ENCODE data around the gene TSPAN13. TPM values are rescaled to one million over a fixed set of nuclear protein-coding genes. Genes with fewer than 3 reads are reported as not detected.

TSPAN13 gene
- total and polyA plus RNA-seq, 2 donors (not counting 1 experiment from before 2014, with no cell fraction given): 2.5 to 2.8 TPM

DNA sequence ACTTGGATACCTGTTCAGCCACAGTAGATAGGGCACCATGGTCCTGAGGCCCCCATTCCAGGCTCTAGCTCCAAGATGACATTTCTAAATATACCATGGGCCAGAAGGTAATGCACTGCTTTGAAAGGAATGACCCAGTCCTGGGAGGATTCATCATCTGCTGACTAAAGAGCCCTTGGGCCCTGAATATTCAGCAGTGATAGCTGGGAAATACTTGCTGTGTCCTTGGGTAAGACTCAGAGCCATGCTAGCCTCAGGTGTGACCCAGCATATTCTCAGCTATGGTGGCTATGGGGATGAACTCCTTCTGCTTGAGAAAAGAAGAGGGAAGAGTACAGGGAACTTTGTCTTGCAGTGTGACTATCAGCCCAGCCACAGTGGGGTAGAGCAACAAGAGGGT lies 72.5 kb downstream of the TSPAN13 start:
- no peaks in the 10 kb centered on the region for H3K79me2 ChIP-seq (ENCODE audit: control insufficient read depth, insufficient read depth, low read length)
- H2AFZ ChIP-seq (ENCODE audit: low read length): no peak overlapping the region
- no peaks in the 10 kb centered on the region for H3K4me1 ChIP-seq (ENCODE audit: control insufficient read depth, extremely low read depth, insufficient read depth, low read length)
- no peak overlapping the region for H3K4me2 ChIP-seq (ENCODE audit: extremely low read depth, insufficient read depth, low read length)
- no peaks in the 10 kb centered on the region for H3K9me3 ChIP-seq (ENCODE audit: control insufficient read depth, insufficient read depth, low read depth, low read length)
- H3K4me3 ChIP-seq (replicated peaks in 1 of 4; ENCODE audit: control extremely low read depth in 1 of 4, insufficient read depth in 1 of 4, low read depth in 3 of 4, low read length in 4 of 4): no peak overlapping the region
- no peaks in the 10 kb centered on the region for H3K27me3 ChIP-seq (ENCODE audit: control insufficient read depth, insufficient read depth, low read length)
- no peak for DNase-seq (ENCODE audit: low read depth in 2 of 2)
- no peak overlapping the region for H3K27ac ChIP-seq (ENCODE audit: insufficient read depth, low read length)
- TF ChIP-seq, protein P1, sequence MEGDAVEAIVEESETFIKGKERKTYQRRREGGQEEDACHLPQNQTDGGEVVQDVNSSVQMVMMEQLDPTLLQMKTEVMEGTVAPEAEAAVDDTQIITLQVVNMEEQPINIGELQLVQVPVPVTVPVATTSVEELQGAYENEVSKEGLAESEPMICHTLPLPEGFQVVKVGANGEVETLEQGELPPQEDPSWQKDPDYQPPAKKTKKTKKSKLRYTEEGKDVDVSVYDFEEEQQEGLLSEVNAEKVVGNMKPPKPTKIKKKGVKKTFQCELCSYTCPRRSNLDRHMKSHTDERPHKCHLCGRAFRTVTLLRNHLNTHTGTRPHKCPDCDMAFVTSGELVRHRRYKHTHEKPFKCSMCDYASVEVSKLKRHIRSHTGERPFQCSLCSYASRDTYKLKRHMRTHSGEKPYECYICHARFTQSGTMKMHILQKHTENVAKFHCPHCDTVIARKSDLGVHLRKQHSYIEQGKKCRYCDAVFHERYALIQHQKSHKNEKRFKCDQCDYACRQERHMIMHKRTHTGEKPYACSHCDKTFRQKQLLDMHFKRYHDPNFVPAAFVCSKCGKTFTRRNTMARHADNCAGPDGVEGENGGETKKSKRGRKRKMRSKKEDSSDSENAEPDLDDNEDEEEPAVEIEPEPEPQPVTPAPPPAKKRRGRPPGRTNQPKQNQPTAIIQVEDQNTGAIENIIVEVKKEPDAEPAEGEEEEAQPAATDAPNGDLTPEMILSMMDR (conservative IDR thresholded peaks at IDR 0.05 in 1 of 2, IDR thresholded peaks at IDR 0.05 in 1 of 2; ENCODE audit: low read depth in 1 of 2, low read length in 2 of 2): no peak
- TF ChIP-seq EZH2 (IDR thresholded peaks at IDR 0.05; ENCODE audit: low read length, missing control alignments): no peak
- no peaks in the 10 kb centered on the region for H3K36me3 ChIP-seq (ENCODE audit: control insufficient read depth, insufficient read depth, low read length)
- H3K9ac ChIP-seq (ENCODE audit: insufficient read depth, low read length): no peak overlapping the region
- no peaks in the 10 kb centered on the region for H4K20me1 ChIP-seq (ENCODE audit: control insufficient read depth, extremely low read depth, insufficient read depth, low read length)

DNA sequence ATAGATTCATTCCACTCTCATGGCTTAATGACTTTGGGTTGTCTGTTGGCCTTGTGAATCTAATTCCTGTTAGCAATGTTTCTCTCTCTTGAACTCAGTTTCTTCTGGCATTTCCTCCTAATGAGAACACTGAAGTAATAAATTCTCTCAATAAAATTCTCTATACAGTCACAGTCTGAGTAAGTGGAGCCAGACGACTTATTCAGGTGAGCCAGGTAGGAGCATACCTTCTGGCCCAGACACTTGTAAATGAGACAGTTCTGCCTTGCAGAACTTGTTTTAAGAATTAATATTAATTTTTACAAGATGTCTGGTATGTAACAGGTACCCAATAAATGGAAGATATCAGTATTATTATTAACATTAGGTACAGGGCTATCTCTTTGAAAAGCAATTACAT lies 79.8 kb downstream of the TSPAN13 start:
- Histone ChIP-seq H3K4me2 (ENCODE audit: extremely low read depth, insufficient read depth, low read length) (no peak overlapping the region), H3K27me3 (ENCODE audit: control insufficient read depth, insufficient read depth, low read length) (no peaks in the 10 kb centered on the region), H2AFZ (ENCODE audit: low read length) (no peak overlapping the region), H3K9me3 (ENCODE audit: control insufficient read depth, insufficient read depth, low read depth, low read length) (no peaks in the 10 kb centered on the region), H3K4me1 (ENCODE audit: control insufficient read depth, extremely low read depth, insufficient read depth, low read length) (no peaks in the 10 kb centered on the region), H3K36me3 (ENCODE audit: control insufficient read depth, insufficient read depth, low read length) (no peaks in the 10 kb centered on the region), H3K4me3 (replicated peaks in 1 of 4; ENCODE audit: control extremely low read depth in 1 of 4, insufficient read depth in 1 of 4, low read depth in 3 of 4, low read length in 4 of 4) (no peak overlapping the region), H3K9ac (ENCODE audit: insufficient read depth, low read length) (no peak overlapping the region), H3K79me2 (ENCODE audit: control insufficient read depth, insufficient read depth, low read length) (no peaks in the 10 kb centered on the region), H4K20me1 (ENCODE audit: control insufficient read depth, extremely low read depth, insufficient read depth, low read length) (no peaks in the 10 kb centered on the region), H3K27ac (ENCODE audit: insufficient read depth, low read length) (no peak overlapping the region)
- TF ChIP-seq EZH2 (IDR thresholded peaks at IDR 0.05; ENCODE audit: low read length, missing control alignments): no peak
- TF ChIP-seq, protein P1 (conservative IDR thresholded peaks at IDR 0.05 in 1 of 2, IDR thresholded peaks at IDR 0.05 in 1 of 2; ENCODE audit: low read depth in 1 of 2, low read length in 2 of 2): no peak
- DNase-seq (ENCODE audit: low read depth in 2 of 2): no peak

Other genes starting within 250 kb of the TSPAN13 start
- not detected in 2 replicates for gene LRRC72, start 226.9 kb upstream of the TSPAN13 start, total RNA-seq
- not detected in 2 replicates for gene LRRC72, start 226.9 kb upstream of the TSPAN13 start, polyA plus RNA-seq
- gene ANKMY2, start 108.0 kb upstream of the TSPAN13 start, total RNA-seq: 33.1 and 50.4 TPM in 2 replicates
- 23.9 and 34.3 TPM in 2 replicates for gene ANKMY2, start 108.0 kb upstream of the TSPAN13 start, polyA plus RNA-seq
- gene BZW2, start 107.6 kb upstream of the TSPAN13 start, total RNA-seq: 39.3 and 43.3 TPM in 2 replicates
- gene BZW2, start 107.6 kb upstream of the TSPAN13 start, polyA plus RNA-seq: 88.8 and 95.5 TPM in 2 replicates
- gene AGR2, start 51.2 kb downstream of the TSPAN13 start, total RNA-seq: not detected in 2 replicates
- not detected in 2 replicates for gene AGR2, start 51.2 kb downstream of the TSPAN13 start, polyA plus RNA-seq
- gene AGR3, start 128.2 kb downstream of the TSPAN13 start, total RNA-seq: not detected in 2 replicates
- not detected in 2 replicates for gene AGR3, start 128.2 kb downstream of the TSPAN13 start, polyA plus RNA-seq